GM18868 (cell line): ENCODE measurements around the gene UQCC2.

Experiments used
- ATAC-seq: cut with Tn5 transposase; IDR thresholded peaks from one replicate; pipeline ENCODE4 v1.9.1; 2021; ENCODE audit warnings: mild to moderate bottlenecking, moderate library complexity; ENCODE audit not compliant: unreplicated experiment

UQCC2 gene

GRCh38 chr6:33711140-33712129 is at the start of gene UQCC2:
Gene UQCC2 (minus strand): TSS chr6:33711700. CDS start chr6:33711686, 14 bp downstream.
- ATAC-seq: peak; percentile 82

GRCh38 chr6:33759887-33760629 is 48.6 kb upstream of the UQCC2 start:
- ATAC-seq: no peak

DNA sequence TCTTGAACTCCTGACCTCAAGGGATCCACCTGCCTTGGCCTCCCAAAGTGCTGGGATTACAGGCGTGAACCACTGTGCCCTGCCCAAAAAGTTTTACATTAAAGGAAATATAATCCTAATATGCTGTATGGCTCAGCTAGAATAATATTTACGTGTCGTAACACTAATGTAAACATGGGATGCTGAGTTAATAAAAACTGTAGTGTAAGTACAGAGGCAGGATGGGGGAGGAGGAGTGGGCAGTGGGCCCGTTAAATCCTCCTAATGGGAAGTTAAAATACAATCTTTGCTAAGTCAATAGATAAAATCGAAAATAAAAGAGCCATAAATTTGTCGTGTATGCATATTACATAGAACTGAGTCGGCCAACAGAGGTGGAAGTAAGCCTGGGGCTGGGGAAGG is 47.3 kb upstream of the UQCC2 start:
- no peak for ATAC-seq

- ATAC-seq: no peak
Observed at GRCh38 chr6:33757906-33758305, 46.4 kb upstream of the UQCC2 start.

DNA sequence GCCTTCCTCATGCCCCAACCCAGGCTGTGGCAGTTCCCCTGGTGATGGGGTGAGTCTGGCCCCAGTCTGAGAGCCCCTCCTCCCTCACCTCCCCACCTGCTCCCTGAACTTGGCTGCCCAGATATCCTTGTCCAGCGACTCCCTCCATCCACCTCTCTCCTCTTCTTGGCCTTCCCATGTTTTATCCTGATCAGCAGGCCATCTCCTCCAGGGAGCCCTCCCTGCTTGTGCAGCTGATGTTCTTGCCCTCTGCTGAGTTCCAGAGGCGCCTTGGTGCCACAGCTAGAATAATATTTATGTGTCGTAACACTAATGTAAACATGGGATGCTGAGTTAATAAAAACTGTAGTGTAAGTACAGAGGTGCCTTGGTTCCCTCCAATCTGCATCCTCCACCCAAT is 45.6 kb upstream of the UQCC2 start:
- no peak for ATAC-seq

DNA sequence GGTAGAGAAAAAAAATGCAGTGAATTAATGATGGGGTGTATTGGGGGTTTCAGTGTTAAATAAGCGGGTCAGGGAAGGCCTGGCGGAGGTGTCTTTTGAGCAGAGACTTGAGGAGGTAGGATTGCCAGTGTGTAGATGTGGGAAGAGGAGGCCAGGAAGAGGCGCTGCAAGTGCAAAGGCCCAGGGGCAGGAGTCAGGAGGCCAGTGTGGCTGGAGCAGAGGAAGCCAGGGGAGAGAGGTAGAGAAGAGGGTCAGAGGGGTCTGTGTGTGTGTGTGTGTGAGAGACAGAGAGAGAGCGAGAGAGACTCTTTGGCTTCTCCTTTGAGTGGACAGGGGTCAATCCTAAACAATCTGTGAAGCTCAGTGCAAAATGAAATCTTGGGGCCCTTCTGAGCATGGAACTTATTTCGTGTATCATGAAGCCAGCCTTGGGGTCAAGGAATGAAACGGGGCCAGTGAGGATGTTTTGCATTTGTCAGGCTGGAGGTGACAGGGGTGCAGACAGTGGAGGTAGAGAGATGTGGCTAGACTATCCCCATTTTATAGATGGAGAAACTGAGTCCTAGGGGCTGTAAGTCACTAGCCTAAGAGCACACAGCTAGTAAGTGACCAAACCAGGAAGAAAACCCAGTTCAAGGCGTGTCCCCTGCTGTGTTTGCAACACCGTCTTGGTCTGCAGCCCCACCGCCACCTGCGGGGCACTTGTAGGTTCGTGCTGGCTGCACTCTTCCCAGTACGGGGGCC is 44.9 kb upstream of the UQCC2 start:
- no peak for ATAC-seq

- no peak for ATAC-seq
Observed at GRCh38 chr6:33755070-33755869, 43.8 kb upstream of the UQCC2 start.

DNA sequence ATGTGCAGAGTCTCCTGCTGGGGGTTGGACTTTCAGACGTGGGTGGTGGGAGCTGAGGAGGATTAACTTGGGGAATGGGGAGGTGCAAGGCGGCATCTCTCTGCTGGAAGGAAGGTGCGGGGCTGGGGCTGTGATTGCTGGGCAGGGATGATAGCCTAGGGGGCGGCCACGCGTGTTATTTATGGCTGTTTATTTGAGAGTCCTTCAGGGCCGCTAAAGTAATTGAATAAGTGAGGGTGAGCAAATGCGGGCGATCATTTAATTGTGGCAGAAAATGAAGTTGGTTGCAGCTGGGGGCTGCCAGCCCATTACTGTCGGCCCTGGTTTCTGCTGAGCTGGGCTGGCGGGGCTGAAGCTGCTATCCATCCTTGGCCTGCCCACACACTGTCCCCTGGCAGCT is 42.7 kb upstream of the UQCC2 start:
- ATAC-seq: no peak

- no peak for ATAC-seq
Observed at GRCh38 chr6:33752646-33753015, 41.1 kb upstream of the UQCC2 start.

GRCh38 chr6:33751771-33752645 is 40.5 kb upstream of the UQCC2 start:
- no peak for ATAC-seq

GRCh38 chr6:33750244-33750991 is 38.9 kb upstream of the UQCC2 start:
- no peak for ATAC-seq

DNA sequence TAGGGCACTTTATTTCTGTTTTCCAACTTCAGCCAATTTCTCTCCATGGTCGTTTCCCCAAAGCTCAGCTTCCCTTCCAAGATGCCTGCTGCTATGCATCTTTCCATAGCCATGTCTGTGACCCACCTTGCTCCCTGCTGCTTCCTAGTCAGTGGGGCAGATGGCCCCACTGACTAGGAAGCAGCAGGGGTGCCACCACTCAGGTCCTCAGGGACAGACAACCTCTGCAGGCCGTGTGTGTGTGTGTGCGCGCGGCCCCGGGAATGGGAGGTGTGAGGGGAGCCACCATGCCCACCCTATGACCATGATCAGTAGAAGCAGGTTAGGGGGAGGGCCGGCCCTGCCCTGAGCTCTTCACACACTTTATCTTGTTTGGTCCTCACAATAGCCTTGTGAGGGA is 37.9 kb upstream of the UQCC2 start:
- no peak for ATAC-seq

DNA sequence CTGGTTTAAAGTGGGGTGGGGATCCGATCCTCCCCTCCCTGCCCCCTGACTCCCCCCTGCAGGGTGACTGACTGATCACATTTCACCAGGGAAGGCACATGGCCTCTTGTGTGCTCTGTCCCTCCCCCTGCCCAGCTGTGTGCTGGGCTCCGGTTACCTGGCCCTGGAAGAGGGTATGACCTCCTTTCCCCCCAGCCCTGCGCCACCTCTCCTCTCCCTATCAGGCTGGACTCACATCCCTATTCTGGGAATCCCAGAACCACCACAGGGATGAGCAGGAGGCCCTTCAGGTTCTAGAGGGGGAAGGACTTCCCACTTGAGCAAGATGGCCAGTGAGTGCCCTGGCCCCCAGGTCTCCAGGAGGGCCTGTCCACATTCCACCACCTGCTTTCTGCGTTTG is 37.3 kb upstream of the UQCC2 start:
- ATAC-seq: no peak

- ATAC-seq: no peak
Observed at GRCh38 chr6:33747823-33748222, 36.3 kb upstream of the UQCC2 start.

DNA sequence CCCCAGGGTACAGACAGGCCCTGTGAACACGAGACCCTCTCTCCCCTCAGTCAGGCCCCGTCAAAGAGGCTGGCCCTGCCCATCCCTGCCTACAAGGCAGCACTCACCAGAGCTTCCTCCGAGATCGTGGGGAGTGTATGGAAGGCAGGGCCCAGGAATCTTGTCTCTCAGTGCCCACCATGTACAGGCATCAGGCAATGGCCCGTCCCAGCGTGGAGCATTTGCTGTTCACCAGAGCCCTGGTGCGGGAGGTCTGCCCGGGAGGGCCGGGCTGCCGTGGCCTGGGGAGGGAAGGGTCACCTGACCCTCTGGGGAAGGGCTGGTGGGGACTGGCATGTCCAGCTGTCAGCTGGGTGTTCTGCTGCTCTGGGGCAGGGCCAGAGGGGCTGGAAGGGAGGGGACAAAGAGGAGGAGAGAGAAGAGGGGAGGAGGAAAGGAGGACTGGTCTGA is 35.2 kb upstream of the UQCC2 start, which contains the start of gene IP6K3:
Gene IP6K3 (minus strand): TSS at position 255 of the 450 bp plus-strand sequence. CDS start 11,429 bp downstream, outside the sequence.
- ATAC-seq: no peak

DNA sequence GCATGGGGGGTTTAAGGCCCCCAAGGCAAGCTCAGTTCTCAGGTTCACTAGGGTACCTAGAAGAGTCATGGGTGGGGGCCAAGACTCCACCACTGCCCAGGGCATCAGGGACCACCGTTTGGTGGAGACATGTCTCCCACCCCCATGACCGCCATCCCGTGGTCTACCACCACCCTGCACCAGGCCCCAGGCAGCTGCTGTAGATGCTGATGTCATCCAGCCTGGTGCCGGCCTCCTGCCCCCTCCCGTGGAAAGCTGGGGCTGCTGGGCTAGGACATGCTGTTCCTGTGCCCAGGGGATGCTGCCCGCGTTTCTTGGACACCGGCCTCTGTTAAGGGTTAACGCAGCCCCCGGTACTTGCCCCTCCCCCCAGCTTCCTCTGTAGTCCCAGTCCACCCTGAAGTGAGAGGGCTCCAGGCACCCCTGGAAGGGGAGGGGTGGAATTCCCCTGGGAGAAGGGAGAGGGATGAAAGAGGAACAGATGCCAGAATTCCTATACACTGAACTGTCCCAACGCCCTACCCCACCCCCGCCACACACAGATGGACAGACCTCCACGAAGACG is 34.6 kb upstream of the UQCC2 start:
- no peak for ATAC-seq

DNA sequence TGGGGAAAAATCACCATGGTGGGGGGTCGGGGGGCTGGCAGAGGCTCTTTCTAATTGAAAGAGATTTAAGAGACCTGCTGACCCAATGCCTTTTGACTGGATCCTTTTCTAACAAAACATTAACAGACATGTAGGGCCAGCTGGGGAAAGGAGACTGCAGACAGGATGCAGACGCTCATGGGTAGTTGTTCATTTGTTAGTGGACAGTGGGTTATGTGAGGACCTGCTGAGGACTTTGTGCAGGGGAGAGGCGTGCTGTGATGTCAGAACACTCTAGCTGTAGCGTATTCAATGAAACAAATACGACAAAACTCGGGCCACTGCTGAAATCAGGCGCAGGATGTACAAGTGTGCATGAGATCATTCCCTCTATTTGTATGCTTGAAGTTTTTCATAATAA is 34.0 kb upstream of the UQCC2 start:
- no peak for ATAC-seq

- no peak for ATAC-seq
Observed at GRCh38 chr6:33744895-33745546, 33.5 kb upstream of the UQCC2 start.
